BLaER1 treated with 17β-estradiol and CSF1 and Interleukin-3, amounts not matched to agents 10 nM and 100 nM (cell line): ENCODE measurements around the gene CTTN.

Source experiments
- H3K27ac ChIP-seq, 11 experiments: shearing (Covaris generic); formaldehyde crosslinking; 2 replicates each; pipeline ENCODE4 v1.8.1; 2022
- H3K27me3 ChIP-seq, 11 experiments: shearing (Covaris generic); formaldehyde crosslinking; 2 replicates each; pipeline ENCODE4 v1.8.1; 2022
- H3K36me3 ChIP-seq, 11 experiments: shearing (Covaris generic); formaldehyde crosslinking; 2 replicates each; pipeline ENCODE4 v1.8.1; 2022
- H3K4me1 ChIP-seq, 10 experiments: shearing (Covaris generic); formaldehyde crosslinking; 2 replicates each; pipeline ENCODE4 v1.8.1; 2022
- H3K4me2 ChIP-seq, 11 experiments: shearing (Covaris generic); formaldehyde crosslinking; 2 replicates each; pipeline ENCODE4 v1.8.1; 2022
- H3K4me3 ChIP-seq, 10 experiments: shearing (Covaris generic); formaldehyde crosslinking; 2 replicates each; pipeline ENCODE4 v1.8.1; 2022
- H3K9ac ChIP-seq, 11 experiments: shearing (Covaris generic); formaldehyde crosslinking; 2 replicates each; pipeline ENCODE4 v1.8.1; 2022
- H3K9me3 ChIP-seq, 11 experiments: shearing (Covaris generic); formaldehyde crosslinking; replicated peaks in 1 of 11; 2 replicates each; pipeline ENCODE4 v1.8.1; 2022
- H4K20me1 ChIP-seq, 11 experiments: shearing (Covaris generic); formaldehyde crosslinking; 2 replicates each; pipeline ENCODE4 v1.8.1; 2022
- Cebpa-rat ChIP-seq, 11 experiments: shearing (Covaris generic); IDR thresholded peaks; 2 replicates each; pipeline ENCODE4 v1.8.1; 2022

CTTN gene

DNA sequence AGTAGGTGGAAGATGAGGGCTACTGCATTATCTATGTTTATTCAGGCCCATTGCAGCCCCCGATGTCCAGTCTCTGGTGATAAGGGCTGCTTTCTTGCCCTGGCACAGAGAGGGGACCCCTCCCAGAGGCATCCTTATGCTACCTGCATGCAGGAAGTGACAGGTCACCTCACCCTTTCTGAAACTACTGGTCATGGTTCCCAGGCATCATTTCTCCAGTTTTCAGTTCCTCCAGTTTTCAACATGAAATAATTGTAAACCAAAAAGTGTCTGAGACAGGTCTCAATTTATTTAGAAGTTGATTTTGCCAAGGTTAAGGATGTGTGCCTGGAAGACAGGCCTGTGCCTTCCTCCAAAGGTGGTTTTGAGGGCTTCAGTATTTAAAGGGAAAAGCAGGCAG is 57.0 kb downstream of the CTTN start:
- H3K4me3 ChIP-seq: no peak overlapping the region
- no peak for TF ChIP-seq Cebpa-rat (IDR thresholded peaks at IDR 0.05)
- H3K27ac ChIP-seq: no peak overlapping the region

DNA sequence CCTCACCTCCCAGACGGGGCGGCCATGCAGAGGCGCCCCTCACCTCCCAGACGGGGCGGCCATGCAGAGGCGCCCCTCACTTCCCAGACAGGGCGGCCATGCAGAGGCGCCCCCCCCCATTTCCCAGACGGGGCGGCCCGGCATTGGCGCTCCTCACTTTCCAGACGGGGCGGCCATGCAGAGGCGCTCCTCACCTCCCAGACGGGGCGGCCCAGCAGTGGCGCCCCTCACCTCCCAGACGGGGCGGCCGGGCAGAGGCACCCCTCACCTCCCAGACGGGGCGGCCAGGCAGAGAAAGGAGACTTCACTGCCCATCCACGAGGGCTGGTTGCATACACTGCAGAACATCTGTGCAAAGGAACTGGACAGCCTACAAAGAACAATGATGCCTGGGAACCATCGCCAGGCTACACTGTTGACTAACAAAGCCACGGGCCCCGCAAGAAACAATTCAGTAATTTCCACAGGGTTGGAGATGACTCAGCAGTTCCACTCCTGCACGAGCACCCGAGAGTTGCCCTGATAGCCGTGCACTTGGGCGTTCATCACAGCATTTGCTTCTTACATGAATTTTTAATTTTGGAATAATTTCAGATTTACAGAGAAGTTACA is 58.7 kb downstream of the CTTN start:
- Histone ChIP-seq H3K9me3 (peaks cover 0 to 11% (median 0%) of the 10 kb centered on the region in 11 experiments; a peak in 4 of 22 replicates), H4K20me1 (0 out of 22 replicates have a peak, but pooled peaks cover 0 to 5% (median 0%) of the 10 kb centered on the region in 11 experiments), H3K27ac (peak overlapping the region in 1 of 11 experiments; percentile 34; a peak in 2 of 22 replicates), H3K36me3 (no peaks in the 10 kb centered on the region), H3K27me3 (peaks cover 0 to 12% (median 0%) of the 10 kb centered on the region in 11 experiments; a peak in 2 of 22 replicates), H3K4me3 (no peak overlapping the region), H3K9ac (no peak overlapping the region), H3K4me1 (peaks cover 0 to 35% (median 19%) of the 10 kb centered on the region in 10 experiments; a peak in 15 of 20 replicates), H3K4me2 (peak overlapping the region in 7 of 11 experiments; percentile 5 to 52 (median 24); a peak in 8 of 22 replicates)
- no peak for TF ChIP-seq Cebpa-rat (IDR thresholded peaks at IDR 0.05)

More for the DNA sequence above, 57.0 kb downstream of the CTTN start:
- H3K9ac ChIP-seq: no peak overlapping the region
- peaks cover 0 to 24% (median 12%) of the 10 kb centered on the region in 10 experiments; a peak in 14 of 20 replicates for H3K4me1 ChIP-seq
- peaks cover 8 to 22% (median 11%) of the 10 kb centered on the region in 11 experiments; a peak in 19 of 22 replicates for H3K9me3 ChIP-seq
- no peak overlapping the region for H3K4me2 ChIP-seq
- H3K27me3 ChIP-seq: no peaks in the 10 kb centered on the region
- H4K20me1 ChIP-seq: 0 out of 22 replicates have a peak, but pooled peaks cover 0 to 5% (median 0%) of the 10 kb centered on the region in 11 experiments
- no peaks in the 10 kb centered on the region for H3K36me3 ChIP-seq

DNA sequence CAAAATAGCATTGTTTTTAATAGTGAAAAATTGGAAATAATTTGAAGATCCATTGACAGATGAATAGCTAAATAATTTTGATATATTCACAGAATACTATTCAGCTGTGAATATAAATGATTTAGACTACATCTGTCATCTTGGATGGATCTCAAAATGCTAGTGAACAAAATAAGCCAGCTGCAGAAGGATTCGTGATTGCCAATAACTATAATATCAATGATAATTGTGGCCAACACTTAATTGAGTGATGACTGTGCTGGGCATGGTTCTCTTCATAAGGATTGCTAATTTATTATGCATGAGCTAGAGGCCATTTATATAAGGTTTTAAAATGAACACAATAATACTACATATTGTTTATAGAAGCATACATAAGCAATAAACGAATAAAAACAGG is 60.4 kb downstream of the CTTN start:
- Histone ChIP-seq H3K27ac (no peak overlapping the region), H3K36me3 (no peaks in the 10 kb centered on the region), H3K4me2 (no peak overlapping the region), H3K9me3 (peaks cover 0 to 14% (median 5%) of the 10 kb centered on the region in 11 experiments; a peak in 13 of 22 replicates), H3K9ac (no peak overlapping the region), H3K27me3 (peaks cover 0 to 21% (median 0%) of the 10 kb centered on the region in 11 experiments; a peak in 7 of 22 replicates), H3K4me3 (no peak overlapping the region), H3K4me1 (peaks cover under 1 to 39% (median 19%) of the 10 kb centered on the region in 10 experiments; a peak in 18 of 20 replicates), H4K20me1 (0 out of 22 replicates have a peak, but pooled peaks cover 0 to 7% (median 0%) of the 10 kb centered on the region in 11 experiments)
- no peak for TF ChIP-seq Cebpa-rat (IDR thresholded peaks at IDR 0.05)

DNA sequence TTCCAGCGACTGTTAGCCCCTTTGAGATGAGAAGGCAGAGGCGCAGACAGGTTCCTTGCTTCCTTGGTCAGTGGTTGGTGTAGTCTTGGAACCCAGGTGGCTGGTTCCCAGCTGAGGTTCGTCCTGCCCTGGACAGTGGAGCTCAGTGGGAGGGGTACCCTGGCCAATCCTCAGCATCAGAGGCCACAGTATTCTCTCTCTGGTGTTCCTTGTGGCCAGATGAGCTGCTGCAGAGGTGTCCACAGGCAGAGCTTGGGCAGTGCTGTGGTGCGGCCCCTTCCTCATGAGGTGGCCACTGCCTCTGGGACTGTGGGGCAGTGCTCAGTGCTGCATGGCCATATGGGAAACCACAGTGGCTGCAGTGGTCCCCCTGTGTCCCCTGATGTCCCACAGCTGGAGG is 61.8 kb downstream of the CTTN start:
- peaks cover 0 to 21% (median 7%) of the 10 kb centered on the region in 11 experiments; a peak in 8 of 22 replicates for H4K20me1 ChIP-seq
- peak overlapping the region in 6 of 11 experiments; percentile 11 to 56 (median 28); a peak in 7 of 22 replicates for H3K4me2 ChIP-seq
- no peak overlapping the region for H3K4me3 ChIP-seq
- H3K27ac ChIP-seq: no peak overlapping the region
- H3K4me1 ChIP-seq: peaks cover 13 to 48% (median 33%) of the 10 kb centered on the region in 10 experiments
- peaks cover 0 to 35% (median 0%) of the 10 kb centered on the region in 11 experiments; a peak in 9 of 22 replicates for H3K27me3 ChIP-seq
- H3K36me3 ChIP-seq: no peaks in the 10 kb centered on the region
- no peak for TF ChIP-seq Cebpa-rat (IDR thresholded peaks at IDR 0.05)
- no peak overlapping the region for H3K9ac ChIP-seq
- H3K9me3 ChIP-seq: peaks cover 0 to 13% (median 5%) of the 10 kb centered on the region in 11 experiments; a peak in 12 of 22 replicates

DNA sequence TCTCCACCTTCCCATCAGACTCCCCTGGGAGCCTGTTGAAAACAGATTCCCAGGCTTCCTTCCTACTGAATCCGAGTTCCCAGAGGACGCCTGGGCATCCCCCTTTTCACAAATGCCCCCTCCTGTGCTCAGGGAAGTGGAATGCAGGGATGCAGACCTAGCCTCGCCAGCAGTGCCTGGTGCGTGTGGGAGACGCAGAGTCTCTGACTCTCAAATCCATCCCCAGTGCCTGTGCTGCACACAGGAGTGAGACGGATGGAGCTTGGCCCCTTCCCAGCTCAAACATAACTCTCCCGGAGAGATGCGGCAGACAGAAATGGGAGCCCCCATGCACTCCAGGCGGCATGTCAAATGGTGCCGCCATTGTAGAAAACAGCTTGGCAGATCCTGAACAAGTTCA is 62.6 kb downstream of the CTTN start:
- peaks cover 0 to 44% (median 0%) of the 10 kb centered on the region in 11 experiments; a peak in 9 of 22 replicates for H3K27me3 ChIP-seq
- no peak overlapping the region for H3K9ac ChIP-seq
- peaks cover 19 to 57% (median 42%) of the 10 kb centered on the region in 10 experiments for H3K4me1 ChIP-seq
- peaks cover 0 to 29% (median 7%) of the 10 kb centered on the region in 11 experiments; a peak in 8 of 22 replicates for H4K20me1 ChIP-seq
- no peak overlapping the region for H3K27ac ChIP-seq
- TF ChIP-seq Cebpa-rat (IDR thresholded peaks at IDR 0.05): no peak
- H3K9me3 ChIP-seq: peaks cover 0 to 13% (median 5%) of the 10 kb centered on the region in 11 experiments; a peak in 12 of 22 replicates
- H3K4me2 ChIP-seq: peak overlapping the region in 7 of 11 experiments; percentile 9 to 56 (median 21); a peak in 10 of 22 replicates
- no peak overlapping the region for H3K4me3 ChIP-seq
- H3K36me3 ChIP-seq: no peaks in the 10 kb centered on the region

DNA sequence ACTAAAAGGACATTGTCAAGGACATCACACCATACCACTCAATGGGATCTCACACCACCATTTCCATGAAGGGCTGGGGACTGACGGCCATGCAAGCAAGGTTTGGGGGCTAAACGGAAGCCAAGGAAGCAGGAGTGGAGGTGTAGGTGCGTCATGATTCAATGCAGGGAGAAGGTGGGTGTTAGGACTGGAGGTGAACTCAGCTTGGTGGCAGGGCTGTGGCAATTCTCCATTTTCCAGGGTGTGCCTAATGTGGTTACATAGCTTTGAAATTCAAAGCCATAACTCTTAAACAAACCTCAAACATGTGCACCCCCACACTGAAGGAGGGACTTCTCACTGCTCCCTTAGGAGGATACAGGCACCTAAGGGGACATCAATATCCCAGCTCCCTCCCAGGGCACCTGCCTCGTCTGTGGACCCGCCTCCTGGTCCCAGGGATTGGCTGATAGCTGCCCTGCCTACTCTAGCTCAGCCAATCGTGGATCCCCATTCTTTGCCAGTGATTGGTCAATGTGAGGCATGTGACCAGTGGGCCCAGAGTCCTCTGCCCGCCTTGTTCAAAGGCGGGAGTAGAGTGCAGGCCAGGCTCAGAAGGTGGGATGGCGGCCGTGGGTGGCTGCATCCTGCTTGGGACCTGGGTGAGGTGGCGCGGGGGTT is 64.6 kb downstream of the CTTN start:
- H3K27ac ChIP-seq: no peak overlapping the region
- peaks cover 0 to 57% (median 0%) of the 10 kb centered on the region in 11 experiments; a peak in 9 of 22 replicates for H3K27me3 ChIP-seq
- peaks cover 33 to 70% (median 56%) of the 10 kb centered on the region in 10 experiments for H3K4me1 ChIP-seq
- no peak overlapping the region for H3K9ac ChIP-seq
- H3K4me2 ChIP-seq: peak overlapping the region in 7 of 11 experiments; percentile 73 to 96 (median 89); a peak in 11 of 22 replicates
- peaks cover 0 to 13% (median 5%) of the 10 kb centered on the region in 11 experiments; a peak in 12 of 22 replicates for H3K9me3 ChIP-seq
- no peak for TF ChIP-seq Cebpa-rat (IDR thresholded peaks at IDR 0.05)
- peaks cover 0 to 37% (median 13%) of the 10 kb centered on the region in 11 experiments; a peak in 12 of 22 replicates for H4K20me1 ChIP-seq
- H3K36me3 ChIP-seq: no peaks in the 10 kb centered on the region
- H3K4me3 ChIP-seq: no peak overlapping the region

DNA sequence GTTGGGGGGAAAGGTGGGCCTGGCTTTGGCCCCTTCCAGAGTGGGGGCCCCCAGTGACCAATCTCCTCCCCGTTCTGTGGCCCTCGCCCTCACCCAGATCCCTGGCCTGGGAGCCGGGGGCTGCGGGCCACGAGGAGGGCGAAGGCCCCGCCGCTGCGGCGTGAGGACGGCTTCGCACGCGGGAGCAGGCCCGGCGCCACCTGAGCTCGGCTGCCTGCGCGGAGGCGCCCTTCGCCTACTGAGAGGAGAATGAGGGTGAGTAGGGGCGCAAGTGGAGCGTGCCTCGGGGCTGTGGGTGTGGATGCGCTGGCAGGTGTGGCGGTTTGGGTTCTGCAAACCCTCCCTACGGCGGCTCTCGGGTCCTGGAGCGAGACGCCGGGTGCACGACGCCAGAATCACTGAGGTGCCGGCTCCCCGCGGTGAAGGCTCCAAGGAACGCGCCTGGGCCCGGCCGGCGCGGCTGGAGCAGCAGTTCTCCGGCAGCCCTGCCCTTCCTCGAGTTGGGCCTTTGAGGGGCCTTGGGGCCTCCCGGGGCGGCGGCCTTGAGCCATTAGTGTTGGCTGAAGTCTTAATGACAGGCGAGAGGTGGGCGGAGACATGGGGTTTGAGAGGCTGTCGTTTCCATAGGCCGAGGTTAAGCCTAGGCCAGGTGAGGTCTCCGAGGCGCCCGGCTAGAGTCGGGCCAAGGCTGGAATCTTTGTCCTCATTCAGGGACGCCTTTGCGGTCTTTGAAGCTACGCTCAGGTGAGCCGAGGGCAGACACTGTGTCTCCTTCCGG is 65.3 kb downstream of the CTTN start:
- TF ChIP-seq Cebpa-rat (IDR thresholded peaks at IDR 0.05): no peak

More for the DNA sequence above, 65.3 kb downstream of the CTTN start:
- Histone ChIP-seq H3K9ac (peak overlapping the region in 2 of 11 experiments; percentile 28 to 42; a peak in 2 of 22 replicates), H4K20me1 (peaks cover 0 to 37% (median 13%) of the 10 kb centered on the region in 11 experiments; a peak in 12 of 22 replicates), H3K4me1 (peaks cover 40 to 77% (median 63%) of the 10 kb centered on the region in 10 experiments), H3K4me2 (peak overlapping the region; percentile 25 to 96 (median 85); a peak in 20 of 22 replicates), H3K27me3 (peaks cover 0 to 57% (median 0%) of the 10 kb centered on the region in 11 experiments; a peak in 9 of 22 replicates), H3K4me3 (peak overlapping the region in 1 of 10 experiments; percentile 42; a peak in 2 of 20 replicates), H3K27ac (peak overlapping the region in 2 of 11 experiments; percentile 34 to 49; a peak in 2 of 22 replicates), H3K9me3 (peaks cover 0 to 13% (median 5%) of the 10 kb centered on the region in 11 experiments; a peak in 12 of 22 replicates), H3K36me3 (no peaks in the 10 kb centered on the region)
